OCI-LY7 (cell line): Measurements from ENCODE around the gene TBR1. TPM values are rescaled to one million over a fixed set of nuclear protein-coding genes. Genes with fewer than 3 reads are reported as not detected.

Source experiments
- BruUV-seq: library from RNA; stranded (reverse); fragments of 400-500 nt; replicated peaks from 2 replicates; lab custom pipeline; 2021; lab: Mats Ljungman, UMichigan
- CTCF ChIA-PET: fragments of 300-600 bp; sonication (Branson Sonifier 250); formaldehyde crosslinking; loops from one replicate; lab custom pipeline; 2022; ENCODE audit warnings: antibody characterized with exemption; ENCODE audit not compliant: unreplicated experiment; lab: Charles Lee
- POLR2A ChIA-PET: fragments of 300-600 bp; sonication (Branson Sonifier 250); formaldehyde crosslinking; loops from one replicate; lab custom pipeline; 2022; ENCODE audit warnings: antibody characterized with exemption; lab: Charles Lee
- DNase-seq: peaks from one replicate; pipeline ENCODE4 v3.0.0-alpha.2; 2015; ENCODE audit warnings: low spot score
- H2AFZ ChIP-seq: fragments of 200-600 bp; sonication (generic), shearing (Covaris generic); 2 replicates; pipeline ENCODE4 v1.6.1; 2014; ENCODE audit warnings: mild to moderate bottlenecking, antibody characterized with exemption, low read length, moderate library complexity
- H3K27ac ChIP-seq: fragments of 200-600 bp; sonication (generic); 2 replicates; pipeline ENCODE4 v1.5.1; 2014; ENCODE audit warnings: mixed run types, low read depth, mild to moderate bottlenecking, moderate library complexity, low read length, inconsistent platforms; ENCODE audit not compliant: poor library complexity, severe bottlenecking
- H3K36me3 ChIP-seq: fragments of 200-600 bp; sonication (generic); 2 replicates; pipeline ENCODE4 v1.6.1; 2014; ENCODE audit warnings: mild to moderate bottlenecking, antibody characterized with exemption, low read length, moderate library complexity, mixed read lengths; ENCODE audit not compliant: insufficient read depth
- H3K4me1 ChIP-seq: fragments of 200-600 bp; sonication (generic); 2 replicates; pipeline ENCODE4 v1.5.1; 2014; ENCODE audit warnings: mild to moderate bottlenecking, low read length; ENCODE audit not compliant: insufficient read depth, poor library complexity, severe bottlenecking
- H3K4me2 ChIP-seq: fragments of 200-600 bp; sonication (generic); 2 replicates; pipeline ENCODE4 v1.6.1; 2014; ENCODE audit warnings: mild to moderate bottlenecking, low read length
- H3K4me3 ChIP-seq: fragments of 200-600 bp; sonication (generic); 2 replicates; pipeline ENCODE4 v1.5.1; 2014; ENCODE audit warnings: mild to moderate bottlenecking, low read depth, low read length; ENCODE audit not compliant: poor library complexity, severe bottlenecking
- H3K79me2 ChIP-seq: fragments of 200-600 bp; sonication (generic); 2 replicates; pipeline ENCODE4 v1.6.1; 2016; ENCODE audit warnings: low read depth, mild to moderate bottlenecking, low read length, moderate library complexity, mixed read lengths; ENCODE audit not compliant: insufficient read depth
- H3K9me2 ChIP-seq: fragments of 200-600 bp; sonication (generic); 2 replicates; pipeline ENCODE4 v1.6.1; 2016; ENCODE audit warnings: mild to moderate bottlenecking, low read length, mixed read lengths; ENCODE audit not compliant: insufficient read depth
- H3K9me3 ChIP-seq: fragments of 200-600 bp; sonication (generic); 2 replicates; pipeline ENCODE4 v1.6.1; 2014; ENCODE audit warnings: mild to moderate bottlenecking, mixed run types, low read length, mixed read lengths
- H4K20me1 ChIP-seq: fragments of 200-600 bp; sonication (generic); 2 replicates; pipeline ENCODE4 v1.6.1; 2014; ENCODE audit warnings: mild to moderate bottlenecking, antibody characterized with exemption, low read length, moderate library complexity, mixed read lengths; ENCODE audit not compliant: insufficient read depth
- EZH2phosphoT487 ChIP-seq: fragments of 200-600 bp; sonication (generic); IDR thresholded peaks from 2 replicates; pipeline ENCODE4 v1.6.1; 2018; ENCODE audit warnings: low read depth, borderline replicate concordance, mild to moderate bottlenecking, mixed run types, antibody characterized with exemption, low read length, moderate library complexity, mixed read lengths
- intact Hi-C: fragments of 100-400 bp; cut with micrococcal nuclease; formaldehyde crosslinking; loops from one replicate; pipeline ENCODE4 v1.10.0; 2022; ENCODE audit not compliant: unreplicated experiment
- total RNA-seq, 2 experiments: library from RNA; depleted of rRNA in 1 of 2; stranded (reverse); fragments of >200 nt in 1 of 2; shearing (Covaris generic) in 1 of 2; gene quantifications; 2 replicates each; pipeline ENCODE4 v1.2.3, GENCODE V29; 2014 to 2022
- TF ChIP-seq, protein P1 (sequence below): fragments of 200-600 bp; sonication (generic); conservative IDR thresholded peaks from 2 replicates; pipeline ENCODE4 v1.5.1; 2014; ENCODE audit warnings: mild to moderate bottlenecking, antibody characterized with exemption, low read length, moderate library complexity, mixed read lengths

The TBR1 gene
- total RNA-seq, 2 experiments from 2014 or later = 0.03 TPM; not detected in 1

DNA sequence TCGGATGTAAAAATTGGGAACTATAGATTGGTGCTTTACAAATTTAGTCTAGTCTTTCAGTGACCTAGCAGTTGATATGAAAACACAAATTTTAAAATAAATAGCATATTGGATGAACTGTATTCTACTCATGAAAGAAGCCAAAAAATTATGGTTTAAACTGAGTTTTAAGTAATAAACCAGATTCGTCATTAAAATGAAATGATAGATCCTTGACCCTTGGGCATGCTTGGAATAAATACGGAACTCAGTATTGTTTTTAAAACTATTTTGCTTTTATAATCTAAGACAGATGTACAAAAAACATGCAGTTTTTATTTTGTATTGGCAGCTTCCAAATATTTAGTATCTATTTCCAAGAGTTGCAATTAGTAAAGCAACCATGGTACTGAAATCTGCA is 34.6 kb upstream of the TBR1 start:
- no peak overlapping the region for H2AFZ ChIP-seq
- intact Hi-C loops = no loop called here
- no peaks in the 10 kb centered on the region for H3K4me1 ChIP-seq
- no peak overlapping the region for H3K27ac ChIP-seq
- H3K4me3 ChIP-seq = no peak overlapping the region
- no peak for TF ChIP-seq EZH2phosphoT487
- TF ChIP-seq, protein P1, sequence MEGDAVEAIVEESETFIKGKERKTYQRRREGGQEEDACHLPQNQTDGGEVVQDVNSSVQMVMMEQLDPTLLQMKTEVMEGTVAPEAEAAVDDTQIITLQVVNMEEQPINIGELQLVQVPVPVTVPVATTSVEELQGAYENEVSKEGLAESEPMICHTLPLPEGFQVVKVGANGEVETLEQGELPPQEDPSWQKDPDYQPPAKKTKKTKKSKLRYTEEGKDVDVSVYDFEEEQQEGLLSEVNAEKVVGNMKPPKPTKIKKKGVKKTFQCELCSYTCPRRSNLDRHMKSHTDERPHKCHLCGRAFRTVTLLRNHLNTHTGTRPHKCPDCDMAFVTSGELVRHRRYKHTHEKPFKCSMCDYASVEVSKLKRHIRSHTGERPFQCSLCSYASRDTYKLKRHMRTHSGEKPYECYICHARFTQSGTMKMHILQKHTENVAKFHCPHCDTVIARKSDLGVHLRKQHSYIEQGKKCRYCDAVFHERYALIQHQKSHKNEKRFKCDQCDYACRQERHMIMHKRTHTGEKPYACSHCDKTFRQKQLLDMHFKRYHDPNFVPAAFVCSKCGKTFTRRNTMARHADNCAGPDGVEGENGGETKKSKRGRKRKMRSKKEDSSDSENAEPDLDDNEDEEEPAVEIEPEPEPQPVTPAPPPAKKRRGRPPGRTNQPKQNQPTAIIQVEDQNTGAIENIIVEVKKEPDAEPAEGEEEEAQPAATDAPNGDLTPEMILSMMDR = no peak
- H3K9me2 ChIP-seq = no peaks in the 10 kb centered on the region
- H3K4me2 ChIP-seq = no peak overlapping the region
- ChIA-PET POLR2A (interaction anchor here (0.7 to 2.2 kb wide), 10 partner anchors 9 to 206 kb away, joined by 3 to 11 read pairs (median 4); no protein-coding TSS in a partner anchor), CTCF (no interaction called here)
- no peak for DNase-seq
- no peaks in the 10 kb centered on the region for H4K20me1 ChIP-seq
- no peaks in the 10 kb centered on the region for H3K9me3 ChIP-seq
- no peaks in the 10 kb centered on the region for H3K79me2 ChIP-seq
- peaks cover 45% of the 10 kb centered on the region for H3K36me3 ChIP-seq
- BruUV-seq = no TSS peak

DNA sequence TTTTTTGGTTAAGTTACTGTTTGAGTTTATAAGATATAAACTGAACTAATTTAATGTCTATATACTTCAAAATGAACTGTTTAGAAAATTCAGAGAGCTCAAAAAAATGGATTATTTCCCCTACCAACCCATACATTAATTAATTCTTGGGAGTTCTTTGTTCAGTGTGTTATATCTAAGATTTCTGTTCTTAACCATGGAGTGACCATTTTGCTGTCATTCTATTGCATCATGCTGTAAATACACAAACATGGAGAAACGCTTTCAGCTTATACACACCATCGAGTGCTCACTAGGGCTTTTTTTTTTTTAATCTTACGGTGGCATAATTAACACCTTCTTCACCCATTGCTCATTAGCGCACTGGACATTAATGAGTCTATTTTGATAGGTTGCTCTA is 33.4 kb upstream of the TBR1 start:
- no peak for DNase-seq
- no peak overlapping the region for H2AFZ ChIP-seq
- TF ChIP-seq, protein P1 = no peak
- no peak for TF ChIP-seq EZH2phosphoT487
- H3K9me3 ChIP-seq = no peaks in the 10 kb centered on the region
- intact Hi-C loops = no loop called here
- CTCF ChIA-PET = no interaction called here
- no TSS peak for BruUV-seq
- H3K4me2 ChIP-seq = no peak overlapping the region
- H3K27ac ChIP-seq = no peak overlapping the region
- H3K9me2 ChIP-seq = no peaks in the 10 kb centered on the region
- H4K20me1 ChIP-seq = no peaks in the 10 kb centered on the region
- H3K79me2 ChIP-seq = no peaks in the 10 kb centered on the region
- no peaks in the 10 kb centered on the region for H3K4me1 ChIP-seq
- H3K36me3 ChIP-seq = peaks cover 42% of the 10 kb centered on the region
- no peak overlapping the region for H3K4me3 ChIP-seq
- POLR2A ChIA-PET = interaction anchor here (0.9 to 1.9 kb wide), 4 partner anchors 7 to 936 kb away, joined by 3 to 11 read pairs (median 5); no protein-coding TSS in a partner anchor

DNA sequence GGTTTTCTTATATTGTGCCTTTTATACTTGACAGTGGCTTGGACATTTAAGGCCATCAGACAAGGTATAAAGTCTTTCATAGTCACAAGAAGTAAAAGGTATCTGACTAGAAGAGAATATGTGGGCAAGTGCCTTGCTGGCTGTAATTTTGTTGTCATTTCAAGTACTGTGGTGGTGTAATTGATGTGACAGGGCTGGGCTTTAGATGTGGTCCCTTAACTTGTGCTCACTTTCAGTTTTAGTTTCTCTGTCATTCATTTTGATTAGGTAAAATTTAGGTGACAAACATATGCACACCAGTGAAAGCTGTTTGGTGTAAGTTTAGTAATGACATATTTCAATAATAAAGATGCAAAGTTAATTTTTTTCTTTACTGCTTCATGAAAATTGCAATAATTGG is 31.2 kb upstream of the TBR1 start:
- POLR2A ChIA-PET = interaction anchor here (1.2 kb wide), 1 partner anchor 15 kb away, joined by 3 read pairs; no protein-coding TSS in a partner anchor
- DNase-seq = no peak

More for the DNA sequence above, 31.2 kb upstream of the TBR1 start:
- BruUV-seq = no TSS peak
- peaks cover 43% of the 10 kb centered on the region for H3K36me3 ChIP-seq
- H3K4me2 ChIP-seq = no peak overlapping the region
- no peak overlapping the region for H3K4me3 ChIP-seq
- no peaks in the 10 kb centered on the region for H4K20me1 ChIP-seq
- H3K9me2 ChIP-seq = no peaks in the 10 kb centered on the region
- no peak overlapping the region for H3K27ac ChIP-seq
- no peaks in the 10 kb centered on the region for H3K9me3 ChIP-seq
- no peaks in the 10 kb centered on the region for H3K4me1 ChIP-seq
- intact Hi-C loops = no loop called here
- H3K79me2 ChIP-seq = no peaks in the 10 kb centered on the region
- CTCF ChIA-PET = no interaction called here
- no peak overlapping the region for H2AFZ ChIP-seq
- TF ChIP-seq EZH2phosphoT487 = no peak
- TF ChIP-seq, protein P1 = no peak
